ENCODE results near the gene ZNF844. TPM values are rescaled to one million over a fixed set of nuclear protein-coding genes. Genes with fewer than 3 reads are reported as not detected.
"Not testable (repeated sequence)": the region's sequence is repeated elsewhere in the genome, so short reads cannot be mapped to it uniquely, and the experiment has no call there.

Gene ZNF844
- total and polyA plus RNA-seq, 4 donors, result 3.0 to 25.5 (median 7.2) TPM

DNA sequence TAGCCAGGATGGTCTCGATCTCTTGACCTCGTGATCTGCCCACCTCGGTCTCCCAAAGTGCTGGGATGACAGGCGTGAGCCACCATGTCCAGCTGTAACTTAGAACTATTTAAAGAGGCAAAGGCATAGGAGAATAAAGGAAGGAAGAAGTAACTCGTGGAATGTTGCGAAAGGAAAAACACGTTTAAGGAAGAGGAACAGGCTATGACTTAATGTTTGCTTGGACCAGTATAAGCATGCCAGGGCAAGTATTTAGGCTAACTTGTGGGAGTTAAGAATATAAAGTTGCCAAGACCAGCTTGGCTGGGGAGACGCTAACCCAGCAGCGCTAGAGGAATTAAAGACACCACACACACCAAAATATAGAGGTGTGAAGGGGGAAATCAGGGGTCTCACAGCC lies 33.5 kb downstream of the ZNF844 start:
- Histone ChIP-seq H3K27me3 (ENCODE audit: control insufficient read depth in 3 of 3, insufficient read depth in 3 of 3, low read length in 2 of 3) (no peaks in the 10 kb centered on the region), H3K9ac (ENCODE audit: insufficient read depth in 1 of 2, low read length in 2 of 2) (no peak overlapping the region), H3K27ac (ENCODE audit: low read depth in 1 of 2, low read length in 1 of 2) (no peak overlapping the region), H3K36me3 (ENCODE audit: control insufficient read depth in 4 of 4, insufficient read depth in 4 of 4, low read length in 4 of 4) (peaks cover 0 to 28% (median 8%) of the 10 kb centered on the region in 4 donors), H3K9me3 (ENCODE audit: control insufficient read depth in 4 of 4, insufficient read depth in 3 of 4, low read length in 3 of 4) (peaks cover 0 to 7% (median 2%) of the 10 kb centered on the region in 4 donors), H3K4me1 (ENCODE audit: control insufficient read depth in 5 of 5, insufficient read depth in 5 of 5, low read length in 5 of 5) (peaks cover 0 to 8% (median 1%) of the 10 kb centered on the region in 5 donors), H3K4me3 (no peak overlapping the region)
- 60 to 84% methylated on average over 9 of the region's 9 CpGs for WGBS, 2 donors
- TF ChIP-seq, protein P1, sequence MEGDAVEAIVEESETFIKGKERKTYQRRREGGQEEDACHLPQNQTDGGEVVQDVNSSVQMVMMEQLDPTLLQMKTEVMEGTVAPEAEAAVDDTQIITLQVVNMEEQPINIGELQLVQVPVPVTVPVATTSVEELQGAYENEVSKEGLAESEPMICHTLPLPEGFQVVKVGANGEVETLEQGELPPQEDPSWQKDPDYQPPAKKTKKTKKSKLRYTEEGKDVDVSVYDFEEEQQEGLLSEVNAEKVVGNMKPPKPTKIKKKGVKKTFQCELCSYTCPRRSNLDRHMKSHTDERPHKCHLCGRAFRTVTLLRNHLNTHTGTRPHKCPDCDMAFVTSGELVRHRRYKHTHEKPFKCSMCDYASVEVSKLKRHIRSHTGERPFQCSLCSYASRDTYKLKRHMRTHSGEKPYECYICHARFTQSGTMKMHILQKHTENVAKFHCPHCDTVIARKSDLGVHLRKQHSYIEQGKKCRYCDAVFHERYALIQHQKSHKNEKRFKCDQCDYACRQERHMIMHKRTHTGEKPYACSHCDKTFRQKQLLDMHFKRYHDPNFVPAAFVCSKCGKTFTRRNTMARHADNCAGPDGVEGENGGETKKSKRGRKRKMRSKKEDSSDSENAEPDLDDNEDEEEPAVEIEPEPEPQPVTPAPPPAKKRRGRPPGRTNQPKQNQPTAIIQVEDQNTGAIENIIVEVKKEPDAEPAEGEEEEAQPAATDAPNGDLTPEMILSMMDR (IDR thresholded peaks at IDR 0.05; ENCODE audit: control extremely low read depth, extremely low read depth), result no peak
- DNase-seq (no peak), ATAC-seq (ENCODE audit: insufficient read depth, low FRiP score) (peak; percentile 53)

DNA sequence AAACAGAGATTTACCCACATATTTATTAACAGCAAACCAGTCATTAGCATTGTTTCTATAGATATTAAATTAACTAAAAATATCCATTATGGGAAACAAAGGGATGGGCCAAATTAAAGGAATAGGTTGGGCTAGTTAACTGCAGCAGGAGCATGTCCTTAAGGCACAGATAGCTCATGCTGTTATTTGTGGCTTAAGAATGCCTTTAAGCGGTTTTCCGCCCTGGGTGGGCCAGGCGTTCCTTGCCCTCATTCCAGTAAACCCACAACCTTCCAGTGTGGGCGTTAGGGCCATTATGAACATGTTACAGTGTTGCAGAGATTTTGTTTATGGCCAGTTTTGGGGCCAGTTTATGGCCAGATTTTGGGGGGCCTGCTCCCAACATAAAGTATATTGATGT lies 39.4 kb downstream of the ZNF844 start:
- H3K27me3 ChIP-seq (ENCODE audit: control insufficient read depth in 3 of 3, insufficient read depth in 3 of 3, low read length in 2 of 3); H3K4me3 ChIP-seq; DNase-seq; H3K9ac ChIP-seq (ENCODE audit: insufficient read depth in 1 of 2, low read length in 2 of 2); ATAC-seq (ENCODE audit: insufficient read depth, low FRiP score); H3K4me1 ChIP-seq (ENCODE audit: control insufficient read depth in 5 of 5, insufficient read depth in 5 of 5, low read length in 5 of 5); H3K9me3 ChIP-seq (ENCODE audit: control insufficient read depth in 4 of 4, insufficient read depth in 3 of 4, low read length in 3 of 4); H3K27ac ChIP-seq (ENCODE audit: low read depth in 1 of 2, low read length in 1 of 2): not testable (repeated sequence)
- WGBS, 2 donors, result 96% methylated on average over 4 of the region's 4 CpGs
- peaks cover 0 to 15% (median 5%) of the 10 kb centered on the region in 4 donors for H3K36me3 ChIP-seq (ENCODE audit: control insufficient read depth in 4 of 4, insufficient read depth in 4 of 4, low read length in 4 of 4)

DNA sequence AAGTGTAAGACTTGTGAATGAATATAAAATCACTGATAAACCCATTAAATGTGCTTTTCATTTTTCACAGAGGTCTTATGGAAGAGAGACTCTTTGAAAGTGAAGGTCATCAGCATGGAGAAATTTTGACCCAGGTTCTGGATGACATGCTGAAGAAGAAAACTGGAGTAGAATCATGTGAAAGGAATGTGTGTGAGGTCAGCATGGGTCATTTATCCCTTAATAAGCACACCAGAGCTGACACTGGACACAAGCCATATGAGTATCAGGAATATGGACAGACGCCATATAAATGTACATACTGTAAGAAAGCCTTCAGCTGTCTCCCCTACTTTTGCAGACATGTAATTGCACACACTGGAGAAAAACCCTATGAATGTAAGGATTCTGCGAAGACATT lies 46.6 kb downstream of the ZNF844 start:
- Histone ChIP-seq H3K4me1 (ENCODE audit: control insufficient read depth in 5 of 5, insufficient read depth in 5 of 5, low read length in 5 of 5) (no peaks in the 10 kb centered on the region), H3K9ac (ENCODE audit: insufficient read depth in 1 of 2, low read length in 2 of 2) (no peak overlapping the region), H3K27me3 (ENCODE audit: control insufficient read depth in 3 of 3, insufficient read depth in 3 of 3, low read length in 2 of 3) (no peaks in the 10 kb centered on the region), H3K27ac (ENCODE audit: low read depth in 1 of 2, low read length in 1 of 2) (no peak overlapping the region), H3K36me3 (ENCODE audit: control insufficient read depth in 4 of 4, insufficient read depth in 4 of 4, low read length in 4 of 4) (peaks cover 6 to 53% (median 29%) of the 10 kb centered on the region in 4 donors), H3K4me3 (no peak overlapping the region), H3K9me3 (ENCODE audit: control insufficient read depth in 4 of 4, insufficient read depth in 3 of 4, low read length in 3 of 4) (peaks cover 0 to 33% (median 17%) of the 10 kb centered on the region in 4 donors)
- DNase-seq (no peak), ATAC-seq (ENCODE audit: insufficient read depth, low FRiP score) (no peak)
- 50% methylated on average over 2 of the region's 2 CpGs for WGBS, 2 donors
- TF ChIP-seq, protein P1 (IDR thresholded peaks at IDR 0.05; ENCODE audit: control extremely low read depth, extremely low read depth), result no peak

DNA sequence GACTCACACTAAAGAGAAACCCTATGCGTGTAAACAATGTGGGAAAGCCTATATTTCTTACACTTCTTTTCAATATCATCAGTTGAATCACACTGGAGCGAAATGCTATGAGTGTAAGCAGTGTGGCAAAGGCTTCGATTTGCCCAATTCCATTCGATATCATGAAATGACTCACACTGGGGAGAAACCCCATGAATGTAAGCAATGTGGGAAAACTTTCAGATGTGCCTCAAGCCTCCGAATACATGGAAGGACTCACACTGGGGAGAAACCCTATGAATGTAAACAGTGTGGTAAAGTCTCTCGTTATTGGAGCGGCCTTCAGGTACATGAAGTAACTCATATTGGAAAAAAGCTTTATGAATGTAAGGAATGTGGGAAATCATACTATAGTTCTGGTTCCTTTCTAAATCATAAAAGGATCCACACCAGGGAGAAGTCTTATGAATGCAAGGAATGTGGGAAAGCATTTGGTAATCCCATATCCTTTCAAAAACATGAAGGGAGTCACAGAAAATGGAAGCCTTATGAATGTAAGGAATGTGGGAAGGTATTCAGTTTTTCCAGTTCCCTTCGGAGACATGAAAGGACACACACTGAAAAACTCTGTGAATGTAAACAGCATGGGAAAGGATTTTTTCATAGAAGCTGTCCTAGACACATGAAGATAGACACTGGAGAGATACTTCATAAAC lies 47.6 kb downstream of the ZNF844 start:
- no peaks in the 10 kb centered on the region for H3K4me1 ChIP-seq (ENCODE audit: control insufficient read depth in 5 of 5, insufficient read depth in 5 of 5, low read length in 5 of 5)
- peaks cover 0 to 29% (median 15%) of the 10 kb centered on the region in 4 donors for H3K9me3 ChIP-seq (ENCODE audit: control insufficient read depth in 4 of 4, insufficient read depth in 3 of 4, low read length in 3 of 4)
- H3K9ac ChIP-seq (ENCODE audit: insufficient read depth in 1 of 2, low read length in 2 of 2), result no peak overlapping the region
- H3K27me3 ChIP-seq (ENCODE audit: control insufficient read depth in 3 of 3, insufficient read depth in 3 of 3, low read length in 2 of 3), result no peaks in the 10 kb centered on the region
- no peak for DNase-seq
- H3K4me3 ChIP-seq, result no peak overlapping the region
- no peak overlapping the region for H3K27ac ChIP-seq (ENCODE audit: low read depth in 1 of 2, low read length in 1 of 2)
- TF ChIP-seq, protein P1 (IDR thresholded peaks at IDR 0.05; ENCODE audit: control extremely low read depth, extremely low read depth), result no peak
- H3K36me3 ChIP-seq (ENCODE audit: control insufficient read depth in 4 of 4, insufficient read depth in 4 of 4, low read length in 4 of 4), result peaks cover 6 to 47% (median 27%) of the 10 kb centered on the region in 4 donors
- WGBS, 2 donors, result 95 to 96% methylated on average over 8 of the region's 8 CpGs
- ATAC-seq (ENCODE audit: insufficient read depth, low FRiP score), result no peak
